ENCODE measurements around the gene CEND1.

- TF ChIP-seq POLR2A (IDR thresholded peaks at IDR 0.05; ENCODE audit: low read length) = no peak
- TF ChIP-seq GATA1 (IDR thresholded peaks at IDR 0.05; ENCODE audit: low read depth, low read length) = no peak
Measured at GRCh38 chr11:832529-833113, 42.7 kb upstream of the CEND1 start, which contains the start of gene CD151.
